ENCODE measurements around the gene SFTPA1. TPM values are rescaled to one million over a fixed set of nuclear protein-coding genes. Genes with fewer than 3 reads are reported as not detected.
"Not testable (repeated sequence)": the region's sequence is repeated elsewhere in the genome, so short reads cannot be mapped to it uniquely, and the experiment has no call there.

SFTPA1 gene
- total and polyA plus RNA-seq, 4 experiments from 2014 or later, result not detected

DNA sequence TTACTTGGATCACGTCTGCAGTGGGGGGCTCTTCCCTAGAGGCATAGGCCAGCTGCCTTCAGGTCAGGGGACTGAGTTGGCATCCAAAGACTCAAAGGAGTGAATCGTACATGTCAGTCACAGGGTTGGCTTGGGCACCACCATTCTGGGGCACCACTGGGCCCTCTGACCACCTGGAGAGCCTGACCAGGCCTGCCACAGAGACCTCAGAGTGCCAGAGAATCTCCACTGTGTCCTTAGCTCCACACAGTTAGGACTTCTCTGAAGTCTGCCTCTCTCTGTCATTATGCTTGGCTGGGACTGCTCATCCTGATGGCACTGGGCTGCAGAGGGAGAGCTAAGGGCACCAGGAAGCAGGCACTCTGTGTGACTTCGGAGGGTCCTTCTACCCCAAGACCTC is 16.2 kb upstream of the SFTPA1 start:
- H3K27ac Mint-ChIP-seq; H3K27ac ChIP-seq (ENCODE audit: low read depth, low read length); H3K36me3 Mint-ChIP-seq; H3K4me3 Mint-ChIP-seq; CTCF ChIA-PET (ENCODE audit: partially characterized antibody); H3K4me1 ChIP-seq (ENCODE audit: insufficient read depth, low read length); intact Hi-C loops (cut with micrococcal nuclease); POLR2A ChIA-PET (ENCODE audit: partially characterized antibody); H3K4me3 ChIP-seq (ENCODE audit: low read length in 2 of 2); DNase-seq; H3K27me3 Mint-ChIP-seq; H3K36me3 ChIP-seq (ENCODE audit: insufficient read depth, low read length); H3K27me3 ChIP-seq (ENCODE audit: insufficient read depth, low read length); H3K4me1 Mint-ChIP-seq; H3K9me3 ChIP-seq (ENCODE audit: control insufficient read depth in 1 of 2, low read length in 2 of 2): not testable (repeated sequence)
- peaks cover 0 to 27% (median 21%) of the 10 kb centered on the region in 8 donors for H3K9me3 Mint-ChIP-seq

DNA sequence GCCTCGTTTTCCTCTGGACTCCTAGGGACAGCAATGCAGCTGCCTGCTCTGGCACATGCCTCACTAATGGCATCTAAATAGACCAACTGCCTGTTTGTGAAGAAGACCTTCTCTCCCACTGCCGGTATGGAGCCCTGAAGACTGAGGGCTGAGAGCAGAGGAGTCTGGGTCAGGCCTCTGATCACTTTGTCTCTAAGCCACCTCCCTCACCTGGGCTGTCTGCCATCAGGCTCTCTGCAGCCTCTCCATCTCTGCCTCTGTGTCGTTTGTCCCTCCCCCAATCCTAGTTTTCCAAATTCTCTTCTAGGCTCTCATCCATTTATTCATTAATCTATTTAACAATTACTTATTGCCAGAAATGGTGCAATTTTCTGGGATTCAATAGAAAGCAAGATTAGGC is 15.2 kb upstream of the SFTPA1 start:
- Histone ChIP-seq H3K9me3 (ENCODE audit: control insufficient read depth in 1 of 2, low read length in 2 of 2) (no peaks in the 10 kb centered on the region), H3K27ac (ENCODE audit: low read depth, low read length) (no peak overlapping the region), H3K4me3 (ENCODE audit: low read length in 2 of 2) (no peak overlapping the region), H3K36me3 (ENCODE audit: insufficient read depth, low read length) (no peaks in the 10 kb centered on the region), H3K4me1 (ENCODE audit: insufficient read depth, low read length) (no peaks in the 10 kb centered on the region), H3K27me3 (ENCODE audit: insufficient read depth, low read length) (no peaks in the 10 kb centered on the region)
- POLR2A ChIA-PET (ENCODE audit: partially characterized antibody), result no interaction called here
- CTCF ChIA-PET (ENCODE audit: partially characterized antibody), result no interaction called here
- Mint-ChIP-seq H3K27me3 (peaks cover 2 to 10% of the 10 kb centered on the region in 2 donors), H3K27ac (no peak overlapping the region), H3K36me3 (peaks cover 0 to 4% of the 10 kb centered on the region in 2 donors), H3K9me3 (peaks cover 2 to 27% (median 21%) of the 10 kb centered on the region in 8 donors), H3K4me3 (no peak overlapping the region), H3K4me1 (no peaks in the 10 kb centered on the region)
- no peak for DNase-seq
- intact Hi-C loops (cut with micrococcal nuclease), result no loop called here

DNA sequence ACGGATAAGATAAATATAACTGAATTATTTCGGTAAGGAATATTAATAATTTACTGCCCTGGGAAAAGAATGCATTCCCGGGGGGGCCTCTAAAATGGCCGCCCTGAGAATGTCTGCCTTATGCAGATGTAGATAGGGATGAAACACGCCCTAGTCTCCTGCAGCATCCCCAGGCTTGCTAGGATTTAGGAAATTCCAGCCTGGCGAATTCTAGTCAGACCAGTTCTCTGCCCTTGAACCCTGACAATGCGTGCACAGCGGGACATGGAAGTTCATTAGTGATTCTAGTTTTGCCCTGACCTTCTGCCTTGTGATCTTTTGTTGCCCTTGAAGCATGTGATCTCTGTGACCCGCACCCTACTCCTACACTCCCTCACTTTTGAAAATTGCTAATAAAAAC is 11.1 kb upstream of the SFTPA1 start:
- POLR2A ChIA-PET (ENCODE audit: partially characterized antibody); intact Hi-C loops (cut with micrococcal nuclease); H3K27ac Mint-ChIP-seq: not testable (repeated sequence)

DNA sequence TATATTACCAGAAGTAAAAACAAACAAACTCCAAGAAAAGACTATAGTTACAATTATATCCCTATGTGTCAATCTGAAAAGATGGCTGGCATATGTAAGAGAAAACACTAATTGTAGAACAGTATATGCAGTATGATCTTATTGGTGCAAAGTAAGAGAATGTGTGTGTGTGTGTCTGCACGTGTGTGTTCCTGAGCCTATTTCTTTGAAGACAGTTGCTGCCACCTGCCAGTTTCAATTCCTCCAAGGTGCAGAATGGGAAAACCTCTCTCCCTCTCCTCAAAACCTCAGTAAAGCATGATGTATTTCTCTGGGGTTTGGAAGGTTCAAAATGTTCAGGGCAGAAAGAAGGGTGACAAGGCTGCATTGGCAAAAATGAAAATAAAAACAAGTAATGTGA is 8.8 kb upstream of the SFTPA1 start:
- CTCF ChIA-PET (ENCODE audit: partially characterized antibody), result no interaction called here

More for the DNA sequence above, 11.1 kb upstream of the SFTPA1 start:
- H3K4me1 ChIP-seq (ENCODE audit: insufficient read depth, low read length); H3K4me3 ChIP-seq (ENCODE audit: low read length in 2 of 2); H3K27me3 ChIP-seq (ENCODE audit: insufficient read depth, low read length); H3K36me3 Mint-ChIP-seq; H3K27me3 Mint-ChIP-seq; H3K4me3 Mint-ChIP-seq; H3K27ac ChIP-seq (ENCODE audit: low read depth, low read length); H3K9me3 ChIP-seq (ENCODE audit: control insufficient read depth in 1 of 2, low read length in 2 of 2); H3K36me3 ChIP-seq (ENCODE audit: insufficient read depth, low read length); H3K4me1 Mint-ChIP-seq; CTCF ChIA-PET (ENCODE audit: partially characterized antibody); DNase-seq: not testable (repeated sequence)
- H3K9me3 Mint-ChIP-seq, result peaks cover 2 to 27% (median 20%) of the 10 kb centered on the region in 8 donors

DNA sequence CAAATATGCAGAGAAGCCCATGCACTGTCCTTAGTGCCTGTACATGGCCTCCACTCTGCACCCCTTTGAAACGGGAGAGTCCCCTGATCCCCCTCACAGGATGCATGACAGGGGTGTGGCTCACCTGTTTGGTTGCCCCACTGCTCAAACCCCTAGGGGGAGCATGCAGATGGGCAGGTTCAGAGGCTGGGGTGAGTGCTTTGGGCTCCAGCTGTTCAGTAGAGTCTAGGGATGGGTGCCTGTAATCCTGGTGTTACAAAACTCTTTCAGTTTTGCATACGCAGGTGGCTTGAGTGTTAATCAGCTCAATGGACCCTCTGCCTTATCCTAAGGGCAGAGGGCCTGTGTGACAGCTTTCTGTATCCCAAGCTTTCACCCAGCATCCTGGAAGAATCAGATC is 7.8 kb upstream of the SFTPA1 start:
- Histone ChIP-seq H3K36me3 (ENCODE audit: insufficient read depth, low read length) (no peaks in the 10 kb centered on the region), H3K9me3 (ENCODE audit: control insufficient read depth in 1 of 2, low read length in 2 of 2) (no peaks in the 10 kb centered on the region), H3K27me3 (ENCODE audit: insufficient read depth, low read length) (no peaks in the 10 kb centered on the region), H3K27ac (ENCODE audit: low read depth, low read length) (no peak overlapping the region), H3K4me1 (ENCODE audit: insufficient read depth, low read length) (no peaks in the 10 kb centered on the region), H3K4me3 (ENCODE audit: low read length in 2 of 2) (no peak overlapping the region)
- Mint-ChIP-seq H3K36me3 (no peaks in the 10 kb centered on the region), H3K27me3 (peaks cover 2 to 5% of the 10 kb centered on the region in 2 donors), H3K27ac (no peak overlapping the region), H3K4me1 (no peaks in the 10 kb centered on the region), H3K9me3 (peaks cover under 1 to 15% (median 8%) of the 10 kb centered on the region in 8 donors), H3K4me3 (no peak overlapping the region)
- POLR2A ChIA-PET (ENCODE audit: partially characterized antibody), result no interaction called here
- CTCF ChIA-PET (ENCODE audit: partially characterized antibody), result no interaction called here
- intact Hi-C loops (cut with micrococcal nuclease), result no loop called here
- no peak for DNase-seq

More for the DNA sequence above, 8.8 kb upstream of the SFTPA1 start:
- DNase-seq, result no peak
- no peak overlapping the region for H3K4me3 Mint-ChIP-seq
- H3K9me3 Mint-ChIP-seq, result peaks cover 2 to 23% (median 17%) of the 10 kb centered on the region in 8 donors
- H3K4me1 Mint-ChIP-seq, result no peaks in the 10 kb centered on the region
- peaks cover 0 to 4% of the 10 kb centered on the region in 2 donors for H3K36me3 Mint-ChIP-seq
- no peak overlapping the region for H3K27ac Mint-ChIP-seq
- Histone ChIP-seq H3K36me3 (ENCODE audit: insufficient read depth, low read length) (no peaks in the 10 kb centered on the region), H3K9me3 (ENCODE audit: control insufficient read depth in 1 of 2, low read length in 2 of 2) (no peaks in the 10 kb centered on the region), H3K4me1 (ENCODE audit: insufficient read depth, low read length) (no peaks in the 10 kb centered on the region), H3K4me3 (ENCODE audit: low read length in 2 of 2) (no peak overlapping the region), H3K27me3 (ENCODE audit: insufficient read depth, low read length) (no peaks in the 10 kb centered on the region), H3K27ac (ENCODE audit: low read depth, low read length) (no peak overlapping the region)
- POLR2A ChIA-PET (ENCODE audit: partially characterized antibody), result no interaction called here
- peaks cover 2 to 3% of the 10 kb centered on the region in 2 donors for H3K27me3 Mint-ChIP-seq
- intact Hi-C loops (cut with micrococcal nuclease), result no loop called here

DNA sequence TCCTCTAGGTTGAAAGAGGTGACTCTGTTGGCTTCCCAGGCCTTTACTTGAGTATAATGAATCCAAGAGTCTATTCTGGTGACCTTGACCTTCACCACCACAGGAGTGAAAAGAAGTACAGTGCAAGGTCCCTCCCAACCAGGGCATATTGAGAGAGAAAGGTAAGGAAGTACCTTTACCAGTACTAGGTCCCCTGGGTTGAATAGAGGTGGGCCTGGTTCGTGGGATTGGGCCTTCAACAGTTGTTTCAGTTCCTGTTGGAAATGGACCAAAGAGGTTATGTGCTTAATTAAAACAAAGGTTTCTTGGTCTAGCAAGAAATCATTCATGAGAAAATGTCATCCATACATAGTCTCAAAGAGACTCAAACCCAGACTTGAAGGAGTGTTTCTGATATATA is 6.4 kb upstream of the SFTPA1 start:
- intact Hi-C loops (cut with micrococcal nuclease), result no loop called here
- no peaks in the 10 kb centered on the region for H3K27me3 ChIP-seq (ENCODE audit: insufficient read depth, low read length)
- DNase-seq, result no peak
- no peaks in the 10 kb centered on the region for H3K36me3 ChIP-seq (ENCODE audit: insufficient read depth, low read length)
- Mint-ChIP-seq H3K9me3 (peaks cover 0 to 7% (median 0%) of the 10 kb centered on the region in 8 donors), H3K27me3 (peaks cover 0 to 5% of the 10 kb centered on the region in 2 donors), H3K4me3 (no peak overlapping the region), H3K36me3 (no peaks in the 10 kb centered on the region), H3K4me1 (no peaks in the 10 kb centered on the region), H3K27ac (no peak overlapping the region)
- ChIA-PET CTCF (ENCODE audit: partially characterized antibody) (no interaction called here), POLR2A (ENCODE audit: partially characterized antibody) (no interaction called here)
- no peak overlapping the region for H3K27ac ChIP-seq (ENCODE audit: low read depth, low read length)
- H3K9me3 ChIP-seq (ENCODE audit: control insufficient read depth in 1 of 2, low read length in 2 of 2), result no peaks in the 10 kb centered on the region
- no peak overlapping the region for H3K4me3 ChIP-seq (ENCODE audit: low read length in 2 of 2)
- H3K4me1 ChIP-seq (ENCODE audit: insufficient read depth, low read length), result no peaks in the 10 kb centered on the region

DNA sequence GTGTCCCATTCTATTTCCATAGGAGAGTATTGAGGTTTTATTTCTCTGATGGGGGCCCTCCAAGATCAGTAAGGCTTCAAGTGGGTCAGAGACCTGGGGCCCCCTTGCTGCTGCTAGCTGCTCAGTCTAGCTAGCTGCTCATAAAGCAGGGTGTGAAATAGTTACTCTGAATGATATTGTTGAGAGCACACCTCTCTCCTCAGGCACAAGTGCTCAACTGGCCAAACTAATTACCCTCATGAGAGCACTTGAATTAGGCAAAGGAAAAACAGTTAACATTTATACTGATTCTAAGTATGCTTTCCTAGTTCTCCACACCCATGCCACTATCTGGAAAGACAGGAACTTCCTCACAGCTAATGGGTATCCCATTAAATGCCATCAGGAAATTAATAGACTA is 5.4 kb upstream of the SFTPA1 start:
- Histone ChIP-seq H3K9me3 (ENCODE audit: control insufficient read depth in 1 of 2, low read length in 2 of 2) (no peaks in the 10 kb centered on the region), H3K27ac (ENCODE audit: low read depth, low read length) (no peak overlapping the region), H3K36me3 (ENCODE audit: insufficient read depth, low read length) (no peaks in the 10 kb centered on the region), H3K4me1 (ENCODE audit: insufficient read depth, low read length) (no peaks in the 10 kb centered on the region), H3K4me3 (ENCODE audit: low read length in 2 of 2) (no peak overlapping the region), H3K27me3 (ENCODE audit: insufficient read depth, low read length) (no peaks in the 10 kb centered on the region)
- DNase-seq, result no peak
- no peak overlapping the region for H3K4me3 Mint-ChIP-seq
- ChIA-PET POLR2A (ENCODE audit: partially characterized antibody) (no interaction called here), CTCF (ENCODE audit: partially characterized antibody) (no interaction called here)
- intact Hi-C loops (cut with micrococcal nuclease), result no loop called here
- peaks cover 0 to 5% of the 10 kb centered on the region in 2 donors for H3K27me3 Mint-ChIP-seq
- peaks cover 0 to 7% (median 0%) of the 10 kb centered on the region in 8 donors for H3K9me3 Mint-ChIP-seq
- H3K36me3 Mint-ChIP-seq, result no peaks in the 10 kb centered on the region
- H3K4me1 Mint-ChIP-seq, result no peaks in the 10 kb centered on the region
- no peak overlapping the region for H3K27ac Mint-ChIP-seq

Data from CD4-positive, alpha-beta memory T cell (primary cell).